ENCODE data around the gene ACACA. TPM values are rescaled to one million over a fixed set of nuclear protein-coding genes. Genes with fewer than 3 reads are reported as not detected.
A peak's percentile ranks its signal among the peaks of the same experiment; 100 is the strongest.
"Not testable (repeated sequence)": the region's sequence is repeated elsewhere in the genome, so short reads cannot be mapped to it uniquely, and the experiment has no call there.

ACACA gene
- total RNA-seq (100 to 1,000 TPM in 1 of 7 donors, 10 to 100 TPM in 6; 20.5 to 104 (median 43.3) TPM), polyA plus RNA-seq (10 to 100 TPM; 10.9 to 36.8 TPM)
- long read RNA-seq, donor 1, partial matches to known transcripts = 5 of 22 reads
- long read RNA-seq, donor 1, other reads (novel, unspliced or antisense) = 17 of 22 reads
- long read RNA-seq, donor 2, partial matches to known transcripts = 24 of 24 reads
- long read RNA-seq, donor 2, other reads (novel, unspliced or antisense) = 0 of 24 reads
- long read RNA-seq, donor 3, full-length matches to known transcripts = 1 of 24 reads
- long read RNA-seq, donor 3, partial matches to known transcripts = 7 of 24 reads
- long read RNA-seq, donor 3, other reads (novel, unspliced or antisense) = 16 of 24 reads

DNA sequence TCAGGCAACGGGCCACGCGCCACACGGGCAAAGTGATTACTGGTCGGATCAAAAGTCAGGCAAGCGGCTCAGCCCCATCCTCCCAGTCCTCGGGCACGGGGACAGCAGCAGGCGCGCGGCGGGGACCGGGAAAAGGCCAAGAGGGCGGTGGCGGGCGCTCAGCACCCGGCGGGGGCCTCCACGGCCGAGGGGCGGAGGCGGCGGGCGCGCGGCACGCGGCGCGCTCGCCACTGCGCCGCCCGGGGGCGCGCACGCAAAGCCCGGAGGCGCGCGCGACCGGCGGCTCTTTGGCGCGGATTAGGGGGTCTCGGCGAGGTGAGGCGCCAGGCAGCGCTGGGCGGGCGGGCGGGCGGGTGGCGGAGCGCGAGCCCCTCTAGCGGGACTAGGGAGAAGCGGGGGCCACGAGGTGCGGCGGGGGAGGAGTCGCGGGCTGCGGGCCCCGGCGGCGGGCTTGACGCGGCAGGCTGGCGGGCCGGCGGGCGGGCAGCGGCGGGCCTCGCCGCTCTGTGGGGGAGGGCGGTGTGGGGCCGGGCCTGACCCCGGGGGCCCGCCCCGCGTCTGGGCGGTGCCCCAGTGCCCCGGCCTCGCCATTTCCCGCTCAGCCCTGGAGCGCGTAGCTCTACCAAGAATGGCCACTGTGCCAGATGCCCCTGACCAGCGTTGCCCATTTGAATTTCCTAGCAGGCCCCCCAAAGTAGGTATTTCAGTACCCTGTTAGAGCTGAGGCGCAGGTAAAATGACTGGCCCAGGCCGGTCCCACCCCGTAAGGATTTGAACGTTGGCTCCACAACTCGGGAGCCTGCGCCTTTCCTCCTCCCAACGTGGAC lies at the start of gene ACACA, which contains the start of gene TADA2A:
Gene ACACA, minus strand, starts transcription at position 202 of the 827 bp plus-strand sequence. CDS start 537 bp downstream, outside the sequence.
Gene TADA2A, plus strand, starts transcription at position 252 of the 827 bp plus-strand sequence. CDS start 4,480 bp downstream, outside the sequence.
- WGBS, 3 donors = 0 to 1% (median 1%) methylated on average over 30 to 98 of the region's 98 CpGs

DNA sequence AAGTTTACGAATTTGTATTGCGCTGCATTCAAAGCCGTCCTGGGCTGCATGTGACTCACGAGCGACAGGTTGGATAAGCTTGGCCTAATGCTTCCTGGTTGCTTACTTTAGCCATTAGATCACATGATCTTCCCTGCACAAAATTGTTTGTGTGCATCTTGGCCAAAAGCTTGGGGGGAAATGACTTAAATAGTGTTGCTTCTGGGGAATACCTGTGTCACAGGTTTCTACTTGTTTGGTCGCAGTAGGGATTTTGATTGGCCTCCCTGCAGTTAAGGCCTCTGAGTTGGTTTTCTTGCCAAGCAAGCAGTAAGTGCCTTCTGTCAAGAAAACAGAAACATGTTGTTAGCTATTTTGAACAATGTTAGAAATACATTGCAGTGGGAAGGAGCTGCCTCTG lies 43.5 kb upstream of the ACACA start:
- intact Hi-C loops (cut with DNase I) = no loop called here
- no peaks in the 10 kb centered on the region for H3K27me3 ChIP-seq
- H3K27ac ChIP-seq = no peak overlapping the region
- no peaks in the 10 kb centered on the region for H3K36me3 ChIP-seq
- no peaks in the 10 kb centered on the region for H3K4me1 ChIP-seq (ENCODE audit: insufficient read depth)
- no peak for DNase-seq
- TF ChIP-seq POLR2A (IDR thresholded peaks at IDR 0.05) (no peak), EP300 (IDR thresholded peaks at IDR 0.05) (no peak)
- TF ChIP-seq, protein P1, sequence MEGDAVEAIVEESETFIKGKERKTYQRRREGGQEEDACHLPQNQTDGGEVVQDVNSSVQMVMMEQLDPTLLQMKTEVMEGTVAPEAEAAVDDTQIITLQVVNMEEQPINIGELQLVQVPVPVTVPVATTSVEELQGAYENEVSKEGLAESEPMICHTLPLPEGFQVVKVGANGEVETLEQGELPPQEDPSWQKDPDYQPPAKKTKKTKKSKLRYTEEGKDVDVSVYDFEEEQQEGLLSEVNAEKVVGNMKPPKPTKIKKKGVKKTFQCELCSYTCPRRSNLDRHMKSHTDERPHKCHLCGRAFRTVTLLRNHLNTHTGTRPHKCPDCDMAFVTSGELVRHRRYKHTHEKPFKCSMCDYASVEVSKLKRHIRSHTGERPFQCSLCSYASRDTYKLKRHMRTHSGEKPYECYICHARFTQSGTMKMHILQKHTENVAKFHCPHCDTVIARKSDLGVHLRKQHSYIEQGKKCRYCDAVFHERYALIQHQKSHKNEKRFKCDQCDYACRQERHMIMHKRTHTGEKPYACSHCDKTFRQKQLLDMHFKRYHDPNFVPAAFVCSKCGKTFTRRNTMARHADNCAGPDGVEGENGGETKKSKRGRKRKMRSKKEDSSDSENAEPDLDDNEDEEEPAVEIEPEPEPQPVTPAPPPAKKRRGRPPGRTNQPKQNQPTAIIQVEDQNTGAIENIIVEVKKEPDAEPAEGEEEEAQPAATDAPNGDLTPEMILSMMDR (IDR thresholded peaks at IDR 0.05) = no peak
- H3K9me3 ChIP-seq = no peaks in the 10 kb centered on the region
- H3K4me3 ChIP-seq = no peak overlapping the region
- WGBS, 3 donors = 73 to 87% (median 79%) methylated on average over 6 of the region's 6 CpGs

More for the DNA sequence above, at the start of gene ACACA, which contains the start of gene TADA2A:
- peak; percentile 47 for TF ChIP-seq POLR2A (IDR thresholded peaks at IDR 0.05)
- no peak for TF ChIP-seq EP300 (IDR thresholded peaks at IDR 0.05)
- TF ChIP-seq, protein P1 (IDR thresholded peaks at IDR 0.05) = peak in 1 of 3 donors; percentile 19
- Histone ChIP-seq H3K9me3 (no peaks in the 10 kb centered on the region), H3K36me3 (no peaks in the 10 kb centered on the region), H3K27me3 (no peaks in the 10 kb centered on the region), H3K27ac (peak within 1 kb of the TSS; percentile 67 to 69), H3K4me1 (ENCODE audit: insufficient read depth) (peaks cover 7% of the 10 kb centered on the region), H3K4me3 (peak within 1 kb of the TSS; percentile 77)
- peak; percentile 56 to 81 (median 72) for DNase-seq
- intact Hi-C loops (cut with DNase I) = no loop called here

DNA sequence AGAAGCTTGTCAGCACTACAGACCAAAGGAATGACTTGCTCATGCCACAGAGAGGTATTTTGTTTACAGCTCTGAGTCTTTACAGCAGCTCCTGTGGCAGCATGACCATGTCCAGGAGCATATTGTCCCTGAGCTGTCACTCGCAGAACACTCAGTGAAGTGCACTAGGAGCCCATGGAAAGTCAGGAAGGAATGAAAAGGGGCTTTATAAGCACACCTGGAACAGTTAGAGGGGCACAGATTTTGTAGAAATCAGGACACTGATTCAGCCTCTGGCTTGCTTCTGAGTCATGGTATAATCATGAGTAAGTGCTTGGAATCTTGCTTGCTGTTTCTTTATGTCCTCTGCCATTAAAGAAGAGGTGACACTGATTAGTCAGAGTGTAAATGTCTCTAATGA lies 41.0 kb upstream of the ACACA start:
- 90 to 100% (median 93%) methylated on average over 1 of the region's 1 CpG for WGBS, 3 donors
- H3K4me3 ChIP-seq = no peak overlapping the region
- no peak for TF ChIP-seq EP300 (IDR thresholded peaks at IDR 0.05)
- TF ChIP-seq, protein P1 (IDR thresholded peaks at IDR 0.05) = no peak
- TF ChIP-seq POLR2A (IDR thresholded peaks at IDR 0.05) = no peak
- no peaks in the 10 kb centered on the region for H3K36me3 ChIP-seq
- no peaks in the 10 kb centered on the region for H3K4me1 ChIP-seq (ENCODE audit: insufficient read depth)
- H3K9me3 ChIP-seq = no peaks in the 10 kb centered on the region
- no peaks in the 10 kb centered on the region for H3K27me3 ChIP-seq
- H3K27ac ChIP-seq = no peak overlapping the region
- no peak for DNase-seq
- intact Hi-C loops (cut with DNase I) = loop anchor here in 1 of 4 donors (10.0 kb wide), 1 partner anchor 73 kb away; the partner anchor contains the start of gene C17orf78

DNA sequence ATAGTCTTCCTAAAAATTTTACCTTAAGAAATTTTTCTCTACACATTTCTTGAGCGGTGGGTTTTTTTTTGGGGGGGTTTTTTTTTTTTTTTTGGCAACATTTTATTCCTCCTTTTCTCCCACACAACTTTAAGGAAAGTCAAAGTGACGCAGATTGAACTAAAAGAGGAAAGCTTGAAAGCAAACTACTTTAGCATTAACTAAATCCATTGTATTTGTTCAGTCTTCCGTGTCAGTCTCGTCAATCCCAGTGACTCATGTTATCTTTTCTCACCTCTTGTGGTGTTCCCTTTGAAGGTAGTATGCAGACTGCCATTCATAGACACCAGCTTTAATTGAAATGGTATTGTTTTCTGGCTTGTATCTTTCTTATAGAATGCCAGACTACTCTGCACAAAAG lies 39.4 kb upstream of the ACACA start:
- Histone ChIP-seq H3K27me3 (no peaks in the 10 kb centered on the region), H3K4me1 (ENCODE audit: insufficient read depth) (no peaks in the 10 kb centered on the region), H3K36me3 (no peaks in the 10 kb centered on the region), H3K27ac (no peak overlapping the region), H3K9me3 (no peaks in the 10 kb centered on the region), H3K4me3 (no peak overlapping the region)
- 93 to 94% (median 93%) methylated on average over 4 of the region's 4 CpGs for WGBS, 3 donors
- TF ChIP-seq, protein P1 (IDR thresholded peaks at IDR 0.05) = no peak
- TF ChIP-seq EP300 (IDR thresholded peaks at IDR 0.05) (no peak), POLR2A (IDR thresholded peaks at IDR 0.05) (no peak)
- intact Hi-C loops (cut with DNase I) = loop anchor here in 1 of 4 donors (10.0 kb wide), 1 partner anchor 71 kb away; the partner anchor contains the start of gene C17orf78
- DNase-seq = no peak

DNA sequence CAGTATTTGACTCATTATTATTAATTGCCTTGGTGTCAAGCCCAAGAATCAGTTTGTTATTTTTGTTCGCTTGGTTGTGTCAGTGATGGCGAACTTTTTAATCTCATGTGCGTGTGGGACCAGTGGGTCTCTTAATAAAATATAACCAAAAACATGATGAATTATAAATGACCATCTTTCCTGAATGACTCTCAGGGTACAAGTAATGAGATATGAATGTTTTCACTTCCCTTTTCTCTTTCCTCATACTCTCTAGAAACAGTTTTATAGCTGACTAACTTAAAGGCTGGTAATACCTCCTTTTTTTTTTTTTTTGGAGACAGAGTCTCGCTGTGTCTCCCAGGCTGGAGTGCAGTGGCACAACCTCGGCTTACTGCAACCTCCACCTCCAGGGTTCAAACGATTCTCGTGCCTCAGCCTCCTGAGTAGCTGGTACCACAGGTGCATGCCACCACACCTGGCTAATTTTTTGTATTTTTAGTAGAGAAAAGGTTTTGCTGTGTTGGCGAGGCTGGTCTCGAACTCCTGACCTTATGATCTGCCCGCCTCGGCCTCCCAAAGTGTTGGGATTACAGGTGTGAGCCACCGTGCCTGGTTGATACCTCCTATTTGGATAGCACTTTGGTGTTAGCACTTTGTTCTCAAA lies 34.9 kb upstream of the ACACA start:
- intact Hi-C loops (cut with DNase I) = loop anchor here in 1 of 4 donors (10.0 kb wide), 1 partner anchor 67 kb away; the partner anchor contains the start of gene C17orf78
- H3K4me1 ChIP-seq (ENCODE audit: insufficient read depth); H3K4me3 ChIP-seq; DNase-seq; H3K9me3 ChIP-seq; H3K36me3 ChIP-seq; H3K27ac ChIP-seq; H3K27me3 ChIP-seq: not testable (repeated sequence)
- WGBS, 3 donors = 91 to 95% (median 94%) methylated on average over 12 of the region's 12 CpGs

Data from ovary (tissue), 10 donors.